Lung (tissue), 12 donors: ENCODE results near the gene GPR39. TPM values are rescaled to one million over a fixed set of nuclear protein-coding genes. Genes with fewer than 3 reads are reported as not detected.

Source experiments
- ATAC-seq: fragments of 200-7000 bp; cut with Tn5 transposase; one replicate; pipeline ENCODE4 v1.9.1; 2020; ENCODE audit warnings: moderate number of reproducible peaks; ENCODE audit not compliant: insufficient read depth, low FRiP score
- DNase-seq, 3 donors: peaks; one replicate each; pipeline ENCODE4 v3.0.0-alpha.2; 2013 to 2017
- H3K27ac ChIP-seq, 2 donors: one replicate each; pipeline ENCODE4 v1.5.1; 2013; ENCODE audit warnings: mild to moderate bottlenecking in 2 of 2, moderate library complexity in 2 of 2, control low read depth in 1 of 2, inconsistent platforms in 1 of 2, low read depth in 1 of 2, low read length in 1 of 2
- H3K27me3 ChIP-seq, 3 donors: one replicate each; pipeline ENCODE4 v1.5.1; 2013; ENCODE audit warnings: low read length in 2 of 3; ENCODE audit not compliant: control insufficient read depth in 3 of 3, insufficient read depth in 3 of 3
- H3K36me3 ChIP-seq, 4 donors: one replicate each; pipeline ENCODE4 v1.5.1; 2013; ENCODE audit warnings: low read length in 4 of 4, mild to moderate bottlenecking in 1 of 4, moderate library complexity in 1 of 4; ENCODE audit not compliant: control insufficient read depth in 4 of 4, insufficient read depth in 4 of 4
- H3K4me1 ChIP-seq, 5 donors: one replicate each; pipeline ENCODE4 v1.5.1; 2013; ENCODE audit warnings: low read length in 5 of 5, mild to moderate bottlenecking in 2 of 5, moderate library complexity in 1 of 5; ENCODE audit not compliant: control insufficient read depth in 5 of 5, insufficient read depth in 5 of 5
- H3K4me3 ChIP-seq: one replicate; pipeline ENCODE4 v1.5.1; 2013; ENCODE audit warnings: mild to moderate bottlenecking, control low read depth, moderate library complexity
- H3K9ac ChIP-seq, 2 donors: one replicate each; pipeline ENCODE4 v1.5.1; 2013; ENCODE audit warnings: low read length in 2 of 2, control low read depth in 1 of 2; ENCODE audit not compliant: insufficient read depth in 1 of 2
- H3K9me3 ChIP-seq, 4 donors: one replicate each; pipeline ENCODE4 v1.5.1; 2013; ENCODE audit warnings: low read length in 3 of 4, mild to moderate bottlenecking in 1 of 4, moderate library complexity in 1 of 4; ENCODE audit not compliant: control insufficient read depth in 4 of 4, insufficient read depth in 3 of 4
- CTCF ChIP-seq: IDR thresholded peaks from 2 replicates; pipeline ENCODE4 v1.5.1; 2012; ENCODE audit warnings: mild to moderate bottlenecking; ENCODE audit errors: control extremely low read depth, extremely low read depth
- WGBS, 2 donors: extraction: QIAGEN DNeasy Blood & Tissue Kit; methylation state at CpG; one replicate each; pipeline ENCODE4 v1.1.7; 2013; 5-methylcytosine and 5-hydroxymethylcytosine counted together
- polyA plus RNA-seq, 2 donors: library from polyadenylated mRNA; stranded (reverse); fragments of 200-250 nt; gene quantifications; one replicate each; pipeline ENCODE4 v1.2.1, GENCODE V29; 2013
- total RNA-seq, 2 donors: library from RNA; depleted of rRNA in 1 of 2; stranded (reverse); fragments of >200 nt in 1 of 2; gene quantifications; one replicate each; pipeline ENCODE4 v1.2.1, GENCODE V29; 2014 to 2021
- donor health status: control.
- donor health status: control.
- donor health status: Bipolar disorder and iron deficiency.
- donor health status: healthy.
- donor health status: DM: yes; HTN: yes; CAD: no.

GPR39 gene
- total and polyA plus RNA-seq, 4 donors: 5.8 to 15.3 (median 11.1) TPM

- Histone ChIP-seq H3K4me1 (no peaks in the 10 kb centered on the region), H3K9me3 (peaks cover 0 to 18% (median 1%) of the 10 kb centered on the region in 4 donors), H3K9ac (no peak overlapping the region), H3K4me3 (no peak overlapping the region), H3K27me3 (no peaks in the 10 kb centered on the region), H3K36me3 (no peaks in the 10 kb centered on the region), H3K27ac (no peak overlapping the region)
- ATAC-seq (no peak), DNase-seq (peak; percentile 21 to 60 (median 54))
- no peak for TF ChIP-seq CTCF
- WGBS, 2 donors: 26 to 30% methylated on average over 18 of the region's 18 CpGs
Observed at GRCh38 chr2:132489150-132489549, 72.5 kb downstream of the GPR39 start.

- Histone ChIP-seq H3K27me3 (no peaks in the 10 kb centered on the region), H3K4me3 (no peak overlapping the region), H3K4me1 (no peaks in the 10 kb centered on the region), H3K9ac (no peak overlapping the region), H3K36me3 (no peaks in the 10 kb centered on the region), H3K9me3 (peaks cover 0 to 7% (median 0%) of the 10 kb centered on the region in 4 donors), H3K27ac (no peak overlapping the region)
- DNase-seq: no peak
- ATAC-seq: no peak
- TF ChIP-seq CTCF: no peak
- WGBS, 2 donors: 95 to 96% methylated on average over 2 of the region's 2 CpGs
Observed at GRCh38 chr2:132495881-132496280, 79.3 kb downstream of the GPR39 start.

GRCh38 chr2:132496555-132496954 is 80.0 kb downstream of the GPR39 start:
- Histone ChIP-seq H3K9me3 (peaks cover 0 to 6% (median 0%) of the 10 kb centered on the region in 4 donors), H3K27ac (no peak overlapping the region), H3K9ac (no peak overlapping the region), H3K27me3 (no peaks in the 10 kb centered on the region), H3K4me1 (no peaks in the 10 kb centered on the region), H3K36me3 (no peaks in the 10 kb centered on the region), H3K4me3 (no peak overlapping the region)
- DNase-seq (no peak), ATAC-seq (no peak)
- 77 to 84% methylated on average over 4 of the region's 4 CpGs for WGBS, 2 donors
- TF ChIP-seq CTCF: no peak

- Histone ChIP-seq H3K9ac (no peak overlapping the region), H3K27me3 (no peaks in the 10 kb centered on the region), H3K4me3 (no peak overlapping the region), H3K9me3 (peaks cover 0 to 5% (median 0%) of the 10 kb centered on the region in 4 donors), H3K27ac (no peak overlapping the region), H3K36me3 (no peaks in the 10 kb centered on the region), H3K4me1 (no peaks in the 10 kb centered on the region)
- no peak for TF ChIP-seq CTCF
- DNase-seq (no peak), ATAC-seq (no peak)
Observed at GRCh38 chr2:132497591-132497990, 81.0 kb downstream of the GPR39 start.
